CD4-positive, CD25-positive, alpha-beta regulatory T cell (primary cell): ENCODE data around the gene IARS1. TPM values are rescaled to one million over a fixed set of nuclear protein-coding genes. Genes with fewer than 3 reads are reported as not detected.

Experiments used
- ATAC-seq, 2 donors: fragments of 150-1000 bp; cut with Tn5 transposase; one replicate each; pipeline ENCODE4 v1.10.0; 2021; ENCODE audit warnings: low read depth in 2 of 2, moderate number of reproducible peaks in 2 of 2, moderate library complexity in 1 of 2
- DNase-seq, 3 donors: peaks; one replicate each; pipeline versions ENCODE4 v3.0.0 to v3.0.0-alpha.2; 2012 to 2022; ENCODE audit warnings: mixed read lengths in 1 of 3
- H3K27ac ChIP-seq: one replicate; pipeline ENCODE4 v1.7.0; 2013; ENCODE audit warnings: mild to moderate bottlenecking, low read length; ENCODE audit not compliant: insufficient read depth, poor library complexity, severe bottlenecking
- H3K27me3 ChIP-seq: one replicate; pipeline ENCODE4 v1.7.0; 2013; ENCODE audit warnings: low read length; ENCODE audit not compliant: control insufficient read depth, insufficient read depth
- H3K36me3 ChIP-seq: one replicate; pipeline ENCODE4 v1.7.0; 2013; ENCODE audit warnings: mild to moderate bottlenecking, low read length, moderate library complexity; ENCODE audit not compliant: control insufficient read depth, insufficient read depth
- H3K4me1 ChIP-seq: 2 replicates; pipeline ENCODE4 v1.7.0; 2013; ENCODE audit warnings: mild to moderate bottlenecking, low read length; ENCODE audit not compliant: insufficient read depth, control insufficient read depth, poor library complexity, severe bottlenecking
- H3K4me3 ChIP-seq: one replicate; pipeline ENCODE4 v1.7.0; 2013; ENCODE audit warnings: low read depth, mild to moderate bottlenecking, low read length, moderate library complexity
- H3K9me3 ChIP-seq, 2 experiments: 1 replicate in 1 of 2; 2 replicates in 1 of 2; pipeline ENCODE4 v1.7.0; 2013; ENCODE audit warnings: low read length in 2 of 2, mild to moderate bottlenecking in 1 of 2, moderate library complexity in 1 of 2; ENCODE audit not compliant: control insufficient read depth in 2 of 2
- H3K27ac Mint-ChIP-seq, 3 donors: one replicate each; pipeline ENCODE4 v1.8.0; 2020 to 2022; ENCODE audit warnings: mild to moderate bottlenecking in 3 of 3, mixed read lengths in 3 of 3, moderate library complexity in 2 of 3
- H3K27me3 Mint-ChIP-seq: one replicate; pipeline ENCODE4 v1.8.0; 2022; ENCODE audit warnings: mild to moderate bottlenecking, mixed read lengths
- H3K36me3 Mint-ChIP-seq: one replicate; pipeline ENCODE4 v1.8.0; 2020; ENCODE audit warnings: mixed read lengths
- H3K4me1 Mint-ChIP-seq, 4 donors: one replicate each; pipeline ENCODE4 v1.8.0; 2020 to 2022; ENCODE audit warnings: mixed read lengths in 4 of 4, mild to moderate bottlenecking in 1 of 4
- H3K4me3 Mint-ChIP-seq, 4 donors: one replicate each; pipeline ENCODE4 v1.8.0; 2020 to 2022; ENCODE audit warnings: mild to moderate bottlenecking in 4 of 4, mixed read lengths in 4 of 4, moderate library complexity in 3 of 4
- H3K9me3 Mint-ChIP-seq, 7 donors: one replicate each; pipeline ENCODE4 v1.8.0; 2020 to 2022; ENCODE audit warnings: mixed read lengths in 7 of 7, mild to moderate bottlenecking in 3 of 7, moderate library complexity in 2 of 7
- polyA plus RNA-seq, 4 donors: library from polyadenylated mRNA; unstranded; fragments of 300-500 nt; fragmentation: Illumina TruSeq; gene quantifications; one replicate each; pipeline ENCODE4 v1.2.3, GENCODE V29; 2021
- total RNA-seq: library from RNA; stranded (reverse); gene quantifications from one replicate; pipeline ENCODE4 v1.2.3, GENCODE V29; 2022

IARS1 gene
- total and polyA plus RNA-seq, 5 donors from 2014 or later: 51.1 to 67.1 (median 52.1) TPM

GRCh38 chr9:92278110-92278509 is 15.4 kb downstream of the IARS1 start:
- H3K4me3 Mint-ChIP-seq: no peak overlapping the region
- H3K9me3 Mint-ChIP-seq: no peaks in the 10 kb centered on the region
- ATAC-seq (no peak), DNase-seq (no peak)
- Histone ChIP-seq H3K27ac (no peak overlapping the region), H3K36me3 (peaks cover 95% of the 10 kb centered on the region), H3K9me3 (no peaks in the 10 kb centered on the region), H3K27me3 (no peaks in the 10 kb centered on the region), H3K4me1 (peaks cover 6% of the 10 kb centered on the region), H3K4me3 (no peak overlapping the region)
- peaks cover 0 to 30% (median 19%) of the 10 kb centered on the region in 4 donors for H3K4me1 Mint-ChIP-seq
- H3K27ac Mint-ChIP-seq: peak overlapping the region in 1 of 3 donors; percentile 88
- H3K36me3 Mint-ChIP-seq: peaks cover 50% of the 10 kb centered on the region
- no peaks in the 10 kb centered on the region for H3K27me3 Mint-ChIP-seq

GRCh38 chr9:92276331-92277032 is 17.0 kb downstream of the IARS1 start:
- Mint-ChIP-seq H3K9me3 (no peaks in the 10 kb centered on the region), H3K27ac (peak overlapping the region; percentile 84 to 88 (median 86)), H3K4me3 (peak overlapping the region in 2 of 4 donors; percentile 35 to 37), H3K27me3 (no peaks in the 10 kb centered on the region), H3K36me3 (peaks cover 51% of the 10 kb centered on the region), H3K4me1 (peaks cover 0 to 27% (median 20%) of the 10 kb centered on the region in 4 donors)
- H3K27me3 ChIP-seq: no peaks in the 10 kb centered on the region
- peak in 1 of 3 donors; percentile 36 for DNase-seq
- no peak for ATAC-seq
- H3K27ac ChIP-seq: peak overlapping the region; percentile 24
- H3K4me3 ChIP-seq: peak overlapping the region; percentile 8
- no peaks in the 10 kb centered on the region for H3K9me3 ChIP-seq
- peaks cover 96% of the 10 kb centered on the region for H3K36me3 ChIP-seq
- peaks cover 6% of the 10 kb centered on the region for H3K4me1 ChIP-seq

GRCh38 chr9:92275541-92275940 is 18.0 kb downstream of the IARS1 start:
- peaks cover 57% of the 10 kb centered on the region for H3K36me3 Mint-ChIP-seq
- peak overlapping the region in 1 of 3 donors; percentile 88 for H3K27ac Mint-ChIP-seq
- Histone ChIP-seq H3K27ac (no peak overlapping the region), H3K9me3 (no peaks in the 10 kb centered on the region), H3K4me1 (peaks cover 6% of the 10 kb centered on the region), H3K36me3 (peaks cover 95% of the 10 kb centered on the region), H3K27me3 (no peaks in the 10 kb centered on the region), H3K4me3 (no peak overlapping the region)
- DNase-seq: no peak
- no peaks in the 10 kb centered on the region for H3K27me3 Mint-ChIP-seq
- no peaks in the 10 kb centered on the region for H3K9me3 Mint-ChIP-seq
- peaks cover 0 to 24% (median 20%) of the 10 kb centered on the region in 4 donors for H3K4me1 Mint-ChIP-seq
- H3K4me3 Mint-ChIP-seq: peak overlapping the region in 1 of 4 donors; percentile 8
- ATAC-seq: no peak

- no peaks in the 10 kb centered on the region for H3K27me3 Mint-ChIP-seq
- no peaks in the 10 kb centered on the region for H3K27me3 ChIP-seq
- H3K4me1 Mint-ChIP-seq: peaks cover 0 to 11% (median 5%) of the 10 kb centered on the region in 4 donors
- no peaks in the 10 kb centered on the region for H3K9me3 ChIP-seq
- no peak overlapping the region for H3K4me3 ChIP-seq
- DNase-seq (no peak), ATAC-seq (no peak)
- no peak overlapping the region for H3K27ac Mint-ChIP-seq
- H3K36me3 Mint-ChIP-seq: peaks cover 48% of the 10 kb centered on the region
- peaks cover 94% of the 10 kb centered on the region for H3K36me3 ChIP-seq
- H3K4me1 ChIP-seq: no peaks in the 10 kb centered on the region
- H3K9me3 Mint-ChIP-seq: no peaks in the 10 kb centered on the region
- H3K27ac ChIP-seq: no peak overlapping the region
- H3K4me3 Mint-ChIP-seq: no peak overlapping the region
Measured at GRCh38 chr9:92270511-92270910, 23.0 kb downstream of the IARS1 start.

GRCh38 chr9:92266486-92266885 is 27.0 kb downstream of the IARS1 start:
- Histone ChIP-seq H3K9me3 (no peaks in the 10 kb centered on the region), H3K27ac (no peak overlapping the region), H3K4me3 (no peak overlapping the region), H3K27me3 (no peaks in the 10 kb centered on the region), H3K36me3 (peaks cover 97% of the 10 kb centered on the region), H3K4me1 (no peaks in the 10 kb centered on the region)
- Mint-ChIP-seq H3K36me3 (peaks cover 64% of the 10 kb centered on the region), H3K4me1 (peaks cover 0 to 2% (median 0%) of the 10 kb centered on the region in 4 donors), H3K27me3 (no peaks in the 10 kb centered on the region), H3K27ac (peak overlapping the region in 1 of 3 donors; percentile 43), H3K4me3 (no peak overlapping the region), H3K9me3 (no peaks in the 10 kb centered on the region)
- ATAC-seq (no peak), DNase-seq (no peak)

GRCh38 chr9:92265154-92265553 is 28.3 kb downstream of the IARS1 start:
- ATAC-seq: no peak

GRCh38 chr9:92263131-92263530 is 30.4 kb downstream of the IARS1 start:
- Mint-ChIP-seq H3K27ac (peak overlapping the region in 2 of 3 donors; percentile 7 to 56), H3K36me3 (peaks cover 71% of the 10 kb centered on the region)

More at GRCh38 chr9:92265154-92265553, 28.3 kb downstream of the IARS1 start:
- DNase-seq: no peak
- H3K4me3 Mint-ChIP-seq: no peak overlapping the region
- peaks cover 97% of the 10 kb centered on the region for H3K36me3 ChIP-seq
- no peaks in the 10 kb centered on the region for H3K27me3 Mint-ChIP-seq
- H3K4me3 ChIP-seq: no peak overlapping the region
- H3K27ac Mint-ChIP-seq: no peak overlapping the region
- no peaks in the 10 kb centered on the region for H3K9me3 Mint-ChIP-seq
- H3K4me1 ChIP-seq: no peaks in the 10 kb centered on the region
- peaks cover 62% of the 10 kb centered on the region for H3K36me3 Mint-ChIP-seq
- no peaks in the 10 kb centered on the region for H3K9me3 ChIP-seq
- H3K27me3 ChIP-seq: no peaks in the 10 kb centered on the region
- peaks cover 0 to 2% (median under 1%) of the 10 kb centered on the region in 4 donors for H3K4me1 Mint-ChIP-seq
- H3K27ac ChIP-seq: no peak overlapping the region

GRCh38 chr9:92257327-92257726 is 36.2 kb downstream of the IARS1 start:
- DNase-seq (no peak), ATAC-seq (no peak)
- H3K27ac Mint-ChIP-seq: peak overlapping the region in 1 of 3 donors; percentile 35
- H3K9me3 Mint-ChIP-seq: no peaks in the 10 kb centered on the region
- no peaks in the 10 kb centered on the region for H3K27me3 Mint-ChIP-seq
- no peaks in the 10 kb centered on the region for H3K9me3 ChIP-seq
- H3K4me3 ChIP-seq: no peak overlapping the region
- H3K36me3 ChIP-seq: peaks cover 96% of the 10 kb centered on the region
- H3K4me1 ChIP-seq: no peaks in the 10 kb centered on the region
- peaks cover 48% of the 10 kb centered on the region for H3K36me3 Mint-ChIP-seq
- no peak overlapping the region for H3K27ac ChIP-seq
- peaks cover 0 to 4% (median 0%) of the 10 kb centered on the region in 4 donors for H3K4me1 Mint-ChIP-seq
- H3K4me3 Mint-ChIP-seq: no peak overlapping the region
- no peaks in the 10 kb centered on the region for H3K27me3 ChIP-seq

More at GRCh38 chr9:92263131-92263530, 30.4 kb downstream of the IARS1 start:
- Histone ChIP-seq H3K9me3 (no peaks in the 10 kb centered on the region), H3K27ac (no peak overlapping the region), H3K36me3 (peaks cover 97% of the 10 kb centered on the region), H3K4me1 (no peaks in the 10 kb centered on the region), H3K4me3 (no peak overlapping the region), H3K27me3 (no peaks in the 10 kb centered on the region)
- H3K9me3 Mint-ChIP-seq: no peaks in the 10 kb centered on the region
- H3K4me3 Mint-ChIP-seq: no peak overlapping the region
- no peak for ATAC-seq
- DNase-seq: no peak
- no peaks in the 10 kb centered on the region for H3K27me3 Mint-ChIP-seq
- peaks cover 0 to 4% (median 1%) of the 10 kb centered on the region in 4 donors for H3K4me1 Mint-ChIP-seq
